ENCODE results near the gene NENF. TPM values are rescaled to one million over a fixed set of nuclear protein-coding genes. Genes with fewer than 3 reads are reported as not detected.

The NENF gene
- total RNA-seq, 2 donors from 2014 or later = 43.4 to 43.9 TPM

GRCh38 chr1:212397171-212397570 is 35.5 kb upstream of the NENF start:
- no peak overlapping the region for H3K9ac ChIP-seq (ENCODE audit: low read depth in 2 of 2, low read length in 2 of 2)
- H3K36me3 ChIP-seq = no peaks in the 10 kb centered on the region
- H3K27ac ChIP-seq = no peak overlapping the region
- H3K9me3 ChIP-seq = no peaks in the 10 kb centered on the region
- H3K27me3 ChIP-seq = no peaks in the 10 kb centered on the region
- no peak overlapping the region for H3K4me3 ChIP-seq
- H3K4me1 ChIP-seq = no peaks in the 10 kb centered on the region
- no peak for DNase-seq
- TF ChIP-seq, protein P1, sequence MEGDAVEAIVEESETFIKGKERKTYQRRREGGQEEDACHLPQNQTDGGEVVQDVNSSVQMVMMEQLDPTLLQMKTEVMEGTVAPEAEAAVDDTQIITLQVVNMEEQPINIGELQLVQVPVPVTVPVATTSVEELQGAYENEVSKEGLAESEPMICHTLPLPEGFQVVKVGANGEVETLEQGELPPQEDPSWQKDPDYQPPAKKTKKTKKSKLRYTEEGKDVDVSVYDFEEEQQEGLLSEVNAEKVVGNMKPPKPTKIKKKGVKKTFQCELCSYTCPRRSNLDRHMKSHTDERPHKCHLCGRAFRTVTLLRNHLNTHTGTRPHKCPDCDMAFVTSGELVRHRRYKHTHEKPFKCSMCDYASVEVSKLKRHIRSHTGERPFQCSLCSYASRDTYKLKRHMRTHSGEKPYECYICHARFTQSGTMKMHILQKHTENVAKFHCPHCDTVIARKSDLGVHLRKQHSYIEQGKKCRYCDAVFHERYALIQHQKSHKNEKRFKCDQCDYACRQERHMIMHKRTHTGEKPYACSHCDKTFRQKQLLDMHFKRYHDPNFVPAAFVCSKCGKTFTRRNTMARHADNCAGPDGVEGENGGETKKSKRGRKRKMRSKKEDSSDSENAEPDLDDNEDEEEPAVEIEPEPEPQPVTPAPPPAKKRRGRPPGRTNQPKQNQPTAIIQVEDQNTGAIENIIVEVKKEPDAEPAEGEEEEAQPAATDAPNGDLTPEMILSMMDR (IDR thresholded peaks at IDR 0.05) = no peak
- intact Hi-C loops (cut with DNase I) = no loop called here

GRCh38 chr1:212401042-212401441 is 31.7 kb upstream of the NENF start:
- H3K4me3 ChIP-seq = no peak overlapping the region
- no peaks in the 10 kb centered on the region for H3K27me3 ChIP-seq
- no peak overlapping the region for H3K27ac ChIP-seq
- TF ChIP-seq, protein P1 (IDR thresholded peaks at IDR 0.05) = no peak
- no peaks in the 10 kb centered on the region for H3K4me1 ChIP-seq
- no peak for DNase-seq
- no peaks in the 10 kb centered on the region for H3K9me3 ChIP-seq
- H3K36me3 ChIP-seq = no peaks in the 10 kb centered on the region
- H3K9ac ChIP-seq (ENCODE audit: low read depth in 2 of 2, low read length in 2 of 2) = no peak overlapping the region
- intact Hi-C loops (cut with DNase I) = no loop called here

DNA sequence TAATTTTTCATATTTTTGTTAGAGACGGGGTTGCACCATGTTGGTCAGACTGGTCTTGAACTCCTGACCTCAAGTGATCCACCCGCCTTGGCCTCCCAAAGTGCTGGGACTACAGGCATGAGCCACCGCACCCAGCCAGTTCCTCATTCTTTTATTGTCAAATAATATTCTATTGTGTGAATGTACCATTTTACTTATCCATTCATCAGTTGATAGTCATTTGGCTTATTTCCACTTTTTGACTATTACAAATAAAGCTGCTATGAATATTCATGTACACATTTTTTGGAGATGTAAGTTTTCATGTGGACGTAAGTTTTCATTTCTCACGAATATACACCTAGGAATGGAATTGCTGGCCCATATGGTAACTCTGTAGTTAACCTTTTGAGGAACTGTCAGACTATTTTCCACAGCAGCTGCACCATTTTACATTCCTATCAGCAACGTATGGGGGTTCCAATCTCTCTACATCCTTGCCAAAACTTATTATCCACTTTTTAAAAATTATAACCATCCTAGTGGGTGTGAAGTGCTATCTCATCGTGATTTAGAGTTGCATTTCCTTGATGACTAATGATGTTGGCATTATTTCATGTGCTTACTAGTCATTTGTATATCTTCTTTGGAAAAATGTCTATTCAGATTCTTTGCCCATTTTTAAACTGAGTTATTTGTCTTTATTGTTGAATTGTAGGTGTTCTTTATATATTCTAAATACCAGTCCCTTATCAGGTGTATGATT is 30.7 kb upstream of the NENF start:
- no peak for DNase-seq
- Histone ChIP-seq H3K4me3 (no peak overlapping the region), H3K4me1 (no peaks in the 10 kb centered on the region), H3K36me3 (no peaks in the 10 kb centered on the region), H3K27ac (no peak overlapping the region), H3K9me3 (no peaks in the 10 kb centered on the region), H3K27me3 (no peaks in the 10 kb centered on the region), H3K9ac (ENCODE audit: low read depth in 2 of 2, low read length in 2 of 2) (no peak overlapping the region)
- TF ChIP-seq, protein P1 (IDR thresholded peaks at IDR 0.05) = no peak
- intact Hi-C loops (cut with DNase I) = no loop called here

DNA sequence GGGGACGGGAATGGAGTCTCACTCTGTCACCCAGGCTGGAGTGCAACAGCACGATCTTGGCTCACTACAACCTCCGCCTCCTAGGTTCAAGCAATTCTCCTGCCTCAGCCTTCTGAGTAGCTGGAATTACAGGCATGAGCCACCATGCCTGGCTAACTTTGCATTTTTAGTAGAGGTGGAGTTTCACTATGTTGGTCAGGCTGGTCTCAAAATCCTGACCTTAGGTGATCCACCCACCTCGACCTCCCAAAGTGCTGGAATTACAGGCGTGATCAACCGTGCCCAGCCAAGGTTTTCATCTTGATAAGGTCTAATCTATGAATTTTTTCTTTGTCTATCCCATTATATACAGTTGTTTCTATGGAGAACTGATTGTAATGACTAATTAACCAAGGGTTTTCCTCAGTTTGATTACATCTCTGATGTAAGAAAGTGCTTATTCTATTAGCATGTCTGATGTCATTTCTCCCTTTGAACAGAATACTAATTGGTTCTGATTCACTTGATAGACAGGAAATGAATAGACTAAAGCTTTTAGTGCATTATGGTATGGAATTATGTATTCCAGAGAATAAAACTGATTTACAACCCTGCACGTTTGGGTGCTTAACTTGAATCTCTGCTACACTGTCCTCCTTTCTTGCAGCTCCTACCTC is 29.9 kb upstream of the NENF start:
- TF ChIP-seq, protein P1 (IDR thresholded peaks at IDR 0.05) = no peak
- Histone ChIP-seq H3K36me3 (no peaks in the 10 kb centered on the region), H3K9ac (ENCODE audit: low read depth in 2 of 2, low read length in 2 of 2) (no peak overlapping the region), H3K27me3 (no peaks in the 10 kb centered on the region), H3K9me3 (no peaks in the 10 kb centered on the region), H3K4me1 (no peaks in the 10 kb centered on the region), H3K4me3 (no peak overlapping the region), H3K27ac (no peak overlapping the region)
- no peak for DNase-seq
- intact Hi-C loops (cut with DNase I) = no loop called here

DNA sequence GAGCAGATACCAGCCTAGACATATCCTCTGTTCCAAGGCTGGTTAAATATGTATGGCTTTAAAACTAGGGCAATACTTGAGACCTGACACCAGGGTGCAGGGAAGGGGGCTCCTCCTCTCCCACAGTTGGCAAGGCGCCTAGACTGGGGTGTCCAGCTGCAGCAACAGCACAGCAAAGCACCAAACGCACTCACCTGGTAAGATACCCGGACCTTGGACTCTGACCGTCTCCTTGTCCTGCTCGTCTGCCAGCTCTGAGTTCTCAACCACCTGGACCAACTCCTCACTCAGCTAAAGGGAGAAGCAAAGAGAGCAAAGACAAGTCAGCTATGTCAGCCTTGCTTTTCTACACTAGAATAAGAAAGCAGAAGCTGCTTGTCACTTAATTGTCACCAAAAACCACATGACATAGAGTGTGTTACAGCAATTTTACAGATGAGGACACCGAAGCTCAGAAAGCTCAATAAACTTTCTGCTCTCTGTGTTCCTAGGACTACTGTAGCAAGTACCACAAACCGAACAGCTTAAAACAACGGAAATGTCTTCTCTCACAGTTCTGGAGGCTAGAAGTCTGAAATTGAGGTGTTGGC is 22.4 kb upstream of the NENF start:
- TF ChIP-seq, protein P1 (IDR thresholded peaks at IDR 0.05) = no peak
- no peak overlapping the region for H3K4me3 ChIP-seq
- H3K4me1 ChIP-seq = no peaks in the 10 kb centered on the region
- no peaks in the 10 kb centered on the region for H3K9me3 ChIP-seq
- intact Hi-C loops (cut with DNase I) = no loop called here
- H3K36me3 ChIP-seq = no peaks in the 10 kb centered on the region
- no peaks in the 10 kb centered on the region for H3K27me3 ChIP-seq
- no peak for DNase-seq
- no peak overlapping the region for H3K27ac ChIP-seq
- no peak overlapping the region for H3K9ac ChIP-seq (ENCODE audit: low read depth in 2 of 2, low read length in 2 of 2)

All from colonic mucosa (tissue), 4 donors.